GM21360 (cell line): ENCODE measurements around the gene C3orf49.
A peak's percentile ranks its signal among the peaks of the same experiment; 100 is the strongest.

ENCODE experiments used
- ATAC-seq: cut with Tn5 transposase; IDR thresholded peaks from one replicate; pipeline ENCODE4 v1.9.1; 2021; ENCODE audit warnings: mild to moderate bottlenecking, moderate library complexity; ENCODE audit not compliant: unreplicated experiment

Gene C3orf49

GRCh38 chr3:63847718-63848450 is 28.8 kb downstream of the C3orf49 start:
- no peak for ATAC-seq

- no peak for ATAC-seq
These were observed 30.1 kb downstream of the C3orf49 start for GRCh38 chr3:63849175-63849574.

DNA sequence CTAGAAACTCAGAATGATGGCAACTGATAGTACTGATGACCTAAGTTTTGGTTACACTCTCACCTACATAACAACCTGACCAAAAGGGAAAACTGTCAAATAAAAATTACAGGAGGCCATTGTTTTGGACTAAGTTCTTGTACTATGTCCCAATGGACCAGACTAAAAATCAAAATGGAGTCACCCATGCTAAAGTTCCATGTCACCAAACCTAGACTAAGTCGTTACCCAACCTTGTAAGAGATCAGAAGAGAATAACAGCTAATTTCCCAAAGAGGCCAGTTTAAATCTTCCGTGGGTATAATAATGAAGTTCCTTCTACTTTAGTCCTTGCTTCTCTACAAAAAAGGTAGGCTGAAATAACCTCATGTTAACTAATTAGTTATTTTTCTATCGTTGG is 32.2 kb downstream of the C3orf49 start:
- no peak for ATAC-seq

- ATAC-seq, result no peak
These were observed 34.0 kb downstream of the C3orf49 start for GRCh38 chr3:63853106-63853505.

- no peak for ATAC-seq
These were observed 36.3 kb downstream of the C3orf49 start for GRCh38 chr3:63855333-63855940.

DNA sequence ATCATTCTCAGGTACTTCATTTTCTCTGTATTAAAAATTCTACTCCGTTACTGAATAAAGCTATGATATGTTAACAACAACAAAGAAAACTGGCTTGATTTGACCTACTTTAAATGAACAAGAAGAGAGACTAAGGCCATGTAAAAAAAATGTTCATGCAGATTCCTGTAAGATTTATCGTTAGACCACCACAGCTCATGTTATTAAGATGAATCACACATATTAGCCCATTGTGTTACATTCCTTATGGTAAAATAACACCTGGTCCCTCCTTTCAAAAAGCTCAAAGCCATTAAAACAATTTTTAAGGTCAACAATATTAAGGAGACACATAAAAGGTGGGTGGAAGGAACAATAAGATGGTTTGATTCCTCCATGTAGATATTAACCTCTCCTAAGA is 38.2 kb downstream of the C3orf49 start:
- ATAC-seq, result no peak

- no peak for ATAC-seq
These were observed 41.7 kb downstream of the C3orf49 start for GRCh38 chr3:63860776-63861175.

- no peak for ATAC-seq
These were observed 42.2 kb downstream of the C3orf49 start for GRCh38 chr3:63861306-63861705.

- no peak for ATAC-seq
These were observed 43.7 kb downstream of the C3orf49 start for GRCh38 chr3:63862804-63863149.

DNA sequence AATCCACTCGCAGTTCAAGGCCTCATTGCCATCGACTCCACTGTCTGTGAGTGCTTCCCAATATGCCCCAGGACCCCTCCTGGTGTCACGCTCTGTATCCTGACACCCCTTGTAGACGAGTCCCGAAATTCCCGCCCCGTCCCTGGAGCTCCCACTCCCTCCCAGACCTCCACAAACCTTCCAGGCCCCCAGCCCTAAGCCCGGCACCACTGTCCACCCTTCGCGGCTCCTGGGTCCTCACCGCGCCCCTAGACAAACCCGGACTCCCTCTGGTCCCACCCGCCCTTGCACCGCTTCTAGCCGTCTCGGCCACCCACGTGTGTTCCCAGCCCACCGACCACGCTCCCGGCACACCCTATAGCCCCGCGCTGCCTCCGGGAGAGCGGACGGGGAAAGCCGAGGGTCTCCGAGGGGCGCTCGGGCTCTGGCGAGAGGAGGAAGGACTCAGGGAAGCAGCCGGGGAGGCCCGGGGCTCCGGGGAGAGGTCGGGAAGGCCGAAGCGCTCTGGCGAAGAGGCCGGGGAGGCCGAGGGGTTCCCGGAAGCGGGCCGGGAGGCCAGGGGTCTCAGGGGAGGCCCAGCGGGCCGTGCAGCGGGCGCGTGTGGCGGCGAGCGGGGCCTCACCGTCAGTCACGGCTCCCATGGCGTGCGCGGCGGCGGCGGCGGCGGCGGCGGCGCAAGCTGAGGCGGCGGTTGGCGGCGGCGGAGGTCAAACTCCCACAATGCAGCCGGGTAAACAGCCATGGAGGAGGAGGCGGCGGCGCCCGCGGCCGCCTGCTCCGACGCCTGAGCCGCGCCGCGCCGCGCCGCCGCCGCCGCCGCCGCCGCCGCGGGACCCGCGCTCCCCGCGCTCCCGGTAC is 44.3 kb downstream of the C3orf49 start, which contains the start of the genes ATXN7 and THOC7:
Gene ATXN7 (plus strand): TSS at position 718 of the 858 bp plus-strand sequence. CDS start 48,732 bp downstream, outside the sequence.
Gene THOC7 (minus strand): TSS at position 656 of the 858 bp plus-strand sequence. CDS start 15 bp downstream, at position 641.
- peak; percentile 65 for ATAC-seq

- peak; percentile 38 for ATAC-seq
These were observed 45.2 kb downstream of the C3orf49 start for GRCh38 chr3:63864008-63864964.

GRCh38 chr3:63864965-63865327 is 45.8 kb downstream of the C3orf49 start:
- ATAC-seq, result no peak

- ATAC-seq, result no peak
These were observed 48.1 kb downstream of the C3orf49 start for GRCh38 chr3:63867225-63867624.

- no peak for ATAC-seq
These were observed 51.0 kb downstream of the C3orf49 start for GRCh38 chr3:63869940-63870614.

GRCh38 chr3:63870615-63871005 is 51.5 kb downstream of the C3orf49 start:
- no peak for ATAC-seq

DNA sequence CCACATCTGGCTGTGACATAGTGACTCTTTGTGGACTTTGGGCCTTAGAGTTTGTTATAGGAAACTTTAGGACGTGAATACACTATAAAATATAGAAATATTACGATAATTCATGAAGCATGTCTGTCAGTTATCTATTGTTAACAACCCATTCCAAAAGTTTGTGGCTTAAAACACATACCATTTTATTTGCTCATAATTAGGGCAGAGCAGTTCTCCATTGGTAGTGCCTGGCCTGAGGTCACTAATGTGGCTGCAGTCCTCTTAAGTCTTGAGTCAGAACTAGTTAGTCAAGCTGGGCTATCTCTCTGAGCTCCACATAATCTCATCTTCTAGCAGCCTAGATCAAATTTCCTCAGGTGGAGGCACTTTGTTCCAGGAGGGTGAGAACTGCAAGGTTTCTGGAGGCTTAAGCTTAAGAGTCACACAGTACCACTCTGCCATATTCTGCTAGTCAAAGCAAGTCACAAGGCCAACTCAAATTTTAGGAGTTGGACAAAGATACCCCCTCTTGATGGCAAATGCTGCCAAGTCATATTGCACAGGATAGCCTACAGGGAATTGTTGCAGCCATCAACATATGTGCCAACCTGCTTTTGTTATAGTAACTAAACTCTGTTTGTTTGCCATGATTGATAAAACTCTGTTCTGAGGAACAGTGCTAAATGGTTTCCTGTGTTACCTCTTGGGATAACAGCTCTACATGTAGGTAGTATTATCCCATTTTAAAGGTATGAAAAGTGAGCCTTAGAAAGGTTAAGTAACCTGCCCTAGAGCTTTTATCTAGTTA is 53.2 kb downstream of the C3orf49 start:
- no peak for ATAC-seq

DNA sequence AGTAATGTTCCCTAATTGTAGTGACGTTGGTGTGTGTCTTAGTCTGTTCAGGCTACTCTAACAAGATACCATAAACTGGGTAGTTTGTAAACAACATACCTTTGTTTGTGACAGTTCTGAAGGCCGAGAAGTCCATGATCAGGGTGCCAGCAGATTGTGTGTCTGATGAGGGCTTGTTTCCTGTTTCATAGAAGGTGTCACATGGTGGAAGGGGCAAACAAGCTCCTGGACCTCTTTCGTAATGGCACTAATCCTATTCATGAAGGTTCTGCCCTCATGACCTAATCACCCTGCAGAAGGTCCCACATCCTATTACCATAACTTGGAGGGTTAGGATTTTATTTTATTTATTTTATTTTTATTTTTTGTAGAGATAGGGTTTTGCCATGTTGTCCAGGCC is 55.7 kb downstream of the C3orf49 start:
- no peak for ATAC-seq

DNA sequence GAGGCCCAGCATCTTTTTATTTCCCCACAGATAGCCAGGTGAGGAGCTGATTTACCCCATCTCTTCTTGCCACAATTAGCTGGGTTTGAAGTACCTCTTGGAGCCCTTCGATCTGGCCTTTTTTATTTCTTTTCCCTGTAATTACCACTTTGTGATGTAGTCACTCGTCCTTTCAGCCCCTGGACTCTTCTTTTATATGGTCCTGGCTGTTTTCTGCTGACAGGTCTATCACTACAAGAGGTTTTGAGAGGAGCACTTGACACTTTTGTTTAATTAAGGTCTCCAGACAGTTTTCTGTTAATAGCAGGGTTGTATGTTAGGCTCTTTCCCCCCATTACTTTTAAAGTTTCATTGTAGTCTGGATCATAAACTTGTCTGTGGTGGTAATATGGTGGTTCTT is 56.4 kb downstream of the C3orf49 start:
- no peak for ATAC-seq

- ATAC-seq, result no peak
These were observed 57.2 kb downstream of the C3orf49 start for GRCh38 chr3:63876260-63876659.
